Endodermal cell (in vitro differentiated cells): Measurements from ENCODE around the gene MAPK8. TPM values are rescaled to one million over a fixed set of nuclear protein-coding genes. Genes with fewer than 3 reads are reported as not detected.
A peak's percentile ranks its signal among the peaks of the same experiment; 100 is the strongest.

ENCODE experiments used
- DNase-seq: peaks from one replicate; pipeline ENCODE4 v3.0.0-alpha.2; 2017
- H3K27ac ChIP-seq: 2 replicates; pipeline ENCODE4 v1.5.1; 2013; ENCODE audit warnings: mild to moderate bottlenecking, low read depth, low read length, moderate library complexity
- H3K27me3 ChIP-seq: 2 replicates; pipeline ENCODE4 v1.6.1; 2013; ENCODE audit warnings: mild to moderate bottlenecking, low read length, moderate library complexity; ENCODE audit not compliant: insufficient read depth, control insufficient read depth, poor library complexity, severe bottlenecking
- H3K36me3 ChIP-seq: 2 replicates; pipeline ENCODE4 v1.7.0; 2013; ENCODE audit warnings: mild to moderate bottlenecking, low read length, moderate library complexity; ENCODE audit not compliant: control insufficient read depth, insufficient read depth
- H3K4me1 ChIP-seq: one replicate; pipeline ENCODE4 v1.7.0; 2013; ENCODE audit warnings: low read length; ENCODE audit not compliant: control insufficient read depth, insufficient read depth
- H3K4me3 ChIP-seq: 2 replicates; pipeline ENCODE4 v1.5.1; 2013; ENCODE audit warnings: mild to moderate bottlenecking, low read length, moderate library complexity
- H3K9ac ChIP-seq: 2 replicates; pipeline ENCODE4 v1.6.1; 2013; ENCODE audit warnings: mild to moderate bottlenecking, low read length, moderate library complexity; ENCODE audit not compliant: poor library complexity, severe bottlenecking; ENCODE audit errors: extremely low read depth
- H3K9me3 ChIP-seq: 2 replicates; pipeline ENCODE4 v1.6.1; 2013; ENCODE audit warnings: mild to moderate bottlenecking, low read length, moderate library complexity; ENCODE audit not compliant: control insufficient read depth
- H3K27ac Mint-ChIP-seq: 2 replicates; pipeline ENCODE4 v1.8.0; 2020; ENCODE audit warnings: mixed read lengths
- H3K27me3 Mint-ChIP-seq: 2 replicates; pipeline ENCODE4 v1.8.0; 2021; ENCODE audit warnings: mild to moderate bottlenecking, mixed read lengths; ENCODE audit not compliant: insufficient read depth
- H3K36me3 Mint-ChIP-seq: 2 replicates; pipeline ENCODE4 v1.8.0; 2020; ENCODE audit warnings: low read depth, mixed read lengths
- H3K4me1 Mint-ChIP-seq: 2 replicates; pipeline ENCODE4 v1.8.0; 2020; ENCODE audit warnings: mixed read lengths
- H3K4me3 Mint-ChIP-seq: 2 replicates; pipeline ENCODE4 v1.8.0; 2020; ENCODE audit warnings: mild to moderate bottlenecking, moderate library complexity, mixed read lengths
- H3K9me3 Mint-ChIP-seq: 2 replicates; pipeline ENCODE4 v1.8.0; 2020; ENCODE audit warnings: mild to moderate bottlenecking, mixed read lengths
- WGBS, 2 experiments: methylation state at CpG; one replicate each; pipeline versions ENCODE4 v1.1.5 to v1.1.7; 2013; ENCODE audit warnings: missing lambda C conversion rate in 2 of 2, mixed read lengths in 1 of 2; ENCODE audit not compliant: insufficient coverage in 1 of 2, insufficient read length in 1 of 2; 5-methylcytosine and 5-hydroxymethylcytosine counted together
- total RNA-seq, 2 donors: library from RNA; stranded (reverse); fragmentation: NEBNext Ultra II Directional in 1 of 2; extraction: Animal tissue kit (Norgen Biotek cat#: 25700) in 1 of 2; gene quantifications; 2 replicates in 1 of 2; 3 replicates in 1 of 2; pipeline ENCODE4 v1.2.1, GENCODE V29; 2021
- TF ChIP-seq, protein P1 (sequence below): fragments of 200-600 bp; sonication (generic); conservative IDR thresholded peaks from 2 replicates; pipeline ENCODE4 v1.5.0; 2021; ENCODE audit warnings: antibody characterized with exemption, mild to moderate bottlenecking

Gene MAPK8
- total RNA-seq, 2 donors from 2014 or later = 84.2 to 146 TPM

DNA sequence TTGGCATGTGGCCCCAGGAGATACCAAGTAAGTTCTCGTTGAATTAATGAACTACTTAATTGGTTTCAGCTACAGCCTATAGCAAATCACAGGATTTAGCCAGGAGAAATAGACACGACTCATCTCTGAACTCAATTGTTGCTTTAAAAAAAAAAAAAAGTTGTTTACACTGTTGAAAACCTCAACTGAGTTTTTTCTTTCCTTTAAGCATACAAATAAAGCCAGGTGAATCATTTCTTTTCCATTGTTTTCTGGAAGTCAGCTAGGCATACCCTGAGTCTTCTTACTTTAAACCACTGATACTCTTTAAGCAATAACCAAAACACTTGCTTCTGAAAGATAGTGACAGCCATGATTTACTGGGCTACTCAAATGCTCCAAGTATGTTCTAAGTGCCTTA, 32.7 kb upstream of the MAPK8 start:
- H3K4me1 ChIP-seq = peaks cover 7% of the 10 kb centered on the region
- WGBS, 2 experiments = 86 to 96% methylated on average over 1 to 2 of the region's 2 CpGs
- no peaks in the 10 kb centered on the region for H3K9me3 ChIP-seq
- no peak for DNase-seq
- no peak overlapping the region for H3K9ac ChIP-seq
- Mint-ChIP-seq H3K4me3 (no peak overlapping the region), H3K27ac (no peak overlapping the region), H3K9me3 (peaks cover 2% of the 10 kb centered on the region), H3K27me3 (peaks cover 2% of the 10 kb centered on the region), H3K4me1 (peaks cover 33% of the 10 kb centered on the region), H3K36me3 (no peaks in the 10 kb centered on the region)
- H3K36me3 ChIP-seq = no peaks in the 10 kb centered on the region
- H3K27me3 ChIP-seq = no peaks in the 10 kb centered on the region
- TF ChIP-seq, protein P1, sequence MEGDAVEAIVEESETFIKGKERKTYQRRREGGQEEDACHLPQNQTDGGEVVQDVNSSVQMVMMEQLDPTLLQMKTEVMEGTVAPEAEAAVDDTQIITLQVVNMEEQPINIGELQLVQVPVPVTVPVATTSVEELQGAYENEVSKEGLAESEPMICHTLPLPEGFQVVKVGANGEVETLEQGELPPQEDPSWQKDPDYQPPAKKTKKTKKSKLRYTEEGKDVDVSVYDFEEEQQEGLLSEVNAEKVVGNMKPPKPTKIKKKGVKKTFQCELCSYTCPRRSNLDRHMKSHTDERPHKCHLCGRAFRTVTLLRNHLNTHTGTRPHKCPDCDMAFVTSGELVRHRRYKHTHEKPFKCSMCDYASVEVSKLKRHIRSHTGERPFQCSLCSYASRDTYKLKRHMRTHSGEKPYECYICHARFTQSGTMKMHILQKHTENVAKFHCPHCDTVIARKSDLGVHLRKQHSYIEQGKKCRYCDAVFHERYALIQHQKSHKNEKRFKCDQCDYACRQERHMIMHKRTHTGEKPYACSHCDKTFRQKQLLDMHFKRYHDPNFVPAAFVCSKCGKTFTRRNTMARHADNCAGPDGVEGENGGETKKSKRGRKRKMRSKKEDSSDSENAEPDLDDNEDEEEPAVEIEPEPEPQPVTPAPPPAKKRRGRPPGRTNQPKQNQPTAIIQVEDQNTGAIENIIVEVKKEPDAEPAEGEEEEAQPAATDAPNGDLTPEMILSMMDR = no peak
- H3K4me3 ChIP-seq = no peak overlapping the region
- H3K27ac ChIP-seq = no peak overlapping the region

DNA sequence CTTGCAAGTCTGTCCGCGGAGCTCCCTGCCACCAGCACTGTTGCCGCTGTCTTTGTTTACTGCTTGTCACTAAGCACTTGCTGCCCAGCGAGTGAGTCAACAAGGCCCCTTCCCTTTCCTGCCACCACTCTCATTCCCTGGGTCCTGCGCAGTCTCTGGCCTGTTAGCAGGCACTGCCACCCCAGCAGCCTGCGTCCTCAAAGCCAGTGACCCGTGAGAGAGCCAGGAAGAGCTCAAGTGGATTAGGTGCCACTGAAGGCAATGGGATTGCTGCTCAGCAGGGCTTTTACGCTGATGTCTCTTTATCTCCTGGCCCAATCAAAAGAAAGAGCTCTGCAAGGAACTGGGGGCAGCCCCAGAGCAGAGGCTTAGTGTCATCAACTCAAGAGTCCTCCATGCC, 31.8 kb upstream of the MAPK8 start, which contains the start of gene FRMPD2:
TSS of gene FRMPD2 (minus strand) at position 61 of the 400 bp plus-strand sequence. CDS start 129 bp downstream, outside the sequence.
- Mint-ChIP-seq H3K27ac (peak within 1 kb of the TSS; percentile 74), H3K4me3 (no peak within 1 kb of the TSS), H3K9me3 (peaks cover 2% of the 10 kb centered on the region), H3K36me3 (no peaks in the 10 kb centered on the region), H3K4me1 (peaks cover 33% of the 10 kb centered on the region), H3K27me3 (peaks cover 2% of the 10 kb centered on the region)
- 61 to 69% methylated on average over 6 to 8 of the region's 8 CpGs for WGBS, 2 experiments
- TF ChIP-seq, protein P1 = no peak
- Histone ChIP-seq H3K36me3 (no peaks in the 10 kb centered on the region), H3K9me3 (no peaks in the 10 kb centered on the region), H3K9ac (no peak within 1 kb of the TSS), H3K27ac (no peak within 1 kb of the TSS), H3K27me3 (no peaks in the 10 kb centered on the region), H3K4me3 (peak within 1 kb of the TSS; percentile 30), H3K4me1 (peaks cover 7% of the 10 kb centered on the region)
- DNase-seq = peak; percentile 80

DNA sequence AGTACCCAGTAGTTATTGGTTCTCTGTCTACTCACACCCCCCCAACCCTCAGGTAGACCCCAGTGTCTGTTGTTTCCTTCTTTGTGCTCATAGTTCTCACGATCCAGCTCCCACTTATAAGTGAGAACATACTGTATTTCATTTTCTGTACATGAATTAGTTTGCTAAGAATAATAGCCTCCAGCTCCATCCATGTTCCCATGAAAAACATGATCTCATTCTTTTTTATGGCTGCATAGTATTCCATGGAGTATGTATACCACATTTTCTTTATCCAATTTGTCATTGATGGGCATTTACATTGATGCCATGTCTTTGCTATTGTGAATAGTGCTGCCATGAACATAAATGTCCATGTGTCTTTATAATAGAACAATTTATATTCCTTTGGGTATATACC, 29.4 kb upstream of the MAPK8 start:
- Mint-ChIP-seq H3K4me3 (no peak overlapping the region), H3K4me1 (peaks cover 17% of the 10 kb centered on the region), H3K9me3 (peaks cover 14% of the 10 kb centered on the region), H3K27ac (no peak overlapping the region), H3K36me3 (no peaks in the 10 kb centered on the region), H3K27me3 (peaks cover 8% of the 10 kb centered on the region)
- Histone ChIP-seq H3K36me3 (no peaks in the 10 kb centered on the region), H3K4me1 (peaks cover 7% of the 10 kb centered on the region), H3K9me3 (peaks cover 4% of the 10 kb centered on the region), H3K4me3 (no peak overlapping the region), H3K27me3 (no peaks in the 10 kb centered on the region), H3K27ac (no peak overlapping the region), H3K9ac (no peak overlapping the region)
- no peak for DNase-seq
- 89% methylated on average over 1 of the region's 1 CpG; no CpG with 5 or more reads in 1 of the 2 experiments for WGBS, 2 experiments
- TF ChIP-seq, protein P1 = no peak
